ENCODE data around the gene STRA6. TPM values are rescaled to one million over a fixed set of nuclear protein-coding genes. Genes with fewer than 3 reads are reported as not detected.

Gene STRA6
- polyA plus RNA-seq, 3 donors from 2014 or later = not detected

GRCh38 chr15:74191798-74192197 is 10.8 kb downstream of the STRA6 start:
- Mint-ChIP-seq H3K9me3 (no peaks in the 10 kb centered on the region), H3K36me3 (no peaks in the 10 kb centered on the region), H3K4me1 (no peaks in the 10 kb centered on the region), H3K27ac (no peak overlapping the region), H3K27me3 (ENCODE audit: low read depth in 3 of 3) (peaks cover 0 to 3% (median 3%) of the 10 kb centered on the region in 3 donors), H3K4me3 (no peak overlapping the region)
- no peak for DNase-seq

GRCh38 chr15:74188216-74188615 is 14.4 kb downstream of the STRA6 start:
- H3K4me3 Mint-ChIP-seq = no peak overlapping the region
- DNase-seq = no peak
- no peaks in the 10 kb centered on the region for H3K36me3 Mint-ChIP-seq
- H3K27ac Mint-ChIP-seq = no peak overlapping the region
- no peaks in the 10 kb centered on the region for H3K4me1 Mint-ChIP-seq
- H3K9me3 Mint-ChIP-seq = no peaks in the 10 kb centered on the region
- H3K27me3 Mint-ChIP-seq (ENCODE audit: low read depth in 3 of 3) = peaks cover 3 to 5% (median 3%) of the 10 kb centered on the region in 3 donors

- Mint-ChIP-seq H3K9me3 (no peaks in the 10 kb centered on the region), H3K4me1 (no peaks in the 10 kb centered on the region), H3K27ac (no peak overlapping the region), H3K36me3 (no peaks in the 10 kb centered on the region), H3K4me3 (no peak overlapping the region), H3K27me3 (ENCODE audit: low read depth in 3 of 3) (peaks cover 1 to 3% (median 3%) of the 10 kb centered on the region in 3 donors)
- DNase-seq = no peak
These were observed 16.8 kb downstream of the STRA6 start for GRCh38 chr15:74185710-74186348.

GRCh38 chr15:74184582-74185091 is 17.9 kb downstream of the STRA6 start:
- H3K4me3 Mint-ChIP-seq = no peak overlapping the region
- no peak for DNase-seq
- no peaks in the 10 kb centered on the region for H3K36me3 Mint-ChIP-seq
- H3K4me1 Mint-ChIP-seq = no peaks in the 10 kb centered on the region
- peaks cover 1 to 6% (median 3%) of the 10 kb centered on the region in 3 donors for H3K27me3 Mint-ChIP-seq (ENCODE audit: low read depth in 3 of 3)
- no peaks in the 10 kb centered on the region for H3K9me3 Mint-ChIP-seq
- H3K27ac Mint-ChIP-seq = no peak overlapping the region

- H3K9me3 Mint-ChIP-seq = no peaks in the 10 kb centered on the region
- peaks cover 1 to 4% (median 3%) of the 10 kb centered on the region in 3 donors for H3K27me3 Mint-ChIP-seq (ENCODE audit: low read depth in 3 of 3)
- H3K4me1 Mint-ChIP-seq = no peaks in the 10 kb centered on the region
- H3K36me3 Mint-ChIP-seq = no peaks in the 10 kb centered on the region
- DNase-seq = no peak
- no peak overlapping the region for H3K4me3 Mint-ChIP-seq
- no peak overlapping the region for H3K27ac Mint-ChIP-seq
These were observed 20.5 kb downstream of the STRA6 start for GRCh38 chr15:74182131-74182530.

GRCh38 chr15:74180881-74181602 is 21.5 kb downstream of the STRA6 start:
- Mint-ChIP-seq H3K36me3 (no peaks in the 10 kb centered on the region), H3K4me3 (no peak overlapping the region), H3K4me1 (no peaks in the 10 kb centered on the region), H3K27me3 (ENCODE audit: low read depth in 3 of 3) (peaks cover 3 to 4% (median 4%) of the 10 kb centered on the region in 3 donors), H3K27ac (no peak overlapping the region), H3K9me3 (no peaks in the 10 kb centered on the region)
- no peak for DNase-seq

GRCh38 chr15:74179983-74180880 is 22.4 kb downstream of the STRA6 start:
- Mint-ChIP-seq H3K36me3 (no peaks in the 10 kb centered on the region), H3K27ac (no peak overlapping the region), H3K27me3 (ENCODE audit: low read depth in 3 of 3) (peaks cover 2 to 3% (median 3%) of the 10 kb centered on the region in 3 donors), H3K4me1 (no peaks in the 10 kb centered on the region), H3K9me3 (no peaks in the 10 kb centered on the region), H3K4me3 (no peak overlapping the region)
- no peak for DNase-seq

- no peaks in the 10 kb centered on the region for H3K9me3 Mint-ChIP-seq
- H3K27ac Mint-ChIP-seq = no peak overlapping the region
- H3K27me3 Mint-ChIP-seq (ENCODE audit: low read depth in 3 of 3) = peaks cover 2 to 3% (median 3%) of the 10 kb centered on the region in 3 donors
- H3K36me3 Mint-ChIP-seq = no peaks in the 10 kb centered on the region
- H3K4me1 Mint-ChIP-seq = no peaks in the 10 kb centered on the region
- DNase-seq = no peak
- no peak overlapping the region for H3K4me3 Mint-ChIP-seq
These were observed 23.3 kb downstream of the STRA6 start for GRCh38 chr15:74179101-74179841.

GRCh38 chr15:74178326-74179100 is 24.1 kb downstream of the STRA6 start:
- DNase-seq = no peak
- Mint-ChIP-seq H3K4me3 (no peak overlapping the region), H3K27ac (no peak overlapping the region), H3K27me3 (ENCODE audit: low read depth in 3 of 3) (peaks cover 0 to 3% (median 2%) of the 10 kb centered on the region in 3 donors), H3K9me3 (no peaks in the 10 kb centered on the region), H3K36me3 (no peaks in the 10 kb centered on the region), H3K4me1 (no peaks in the 10 kb centered on the region)

- no peak overlapping the region for H3K4me3 Mint-ChIP-seq
These were observed 26.0 kb downstream of the STRA6 start for GRCh38 chr15:74176262-74177214.

GRCh38 chr15:74175271-74176191 is 27.1 kb downstream of the STRA6 start:
- Mint-ChIP-seq H3K9me3 (no peaks in the 10 kb centered on the region), H3K4me3 (no peak overlapping the region), H3K27me3 (ENCODE audit: low read depth in 3 of 3) (peaks cover 1 to 4% (median 2%) of the 10 kb centered on the region in 3 donors), H3K36me3 (no peaks in the 10 kb centered on the region), H3K27ac (no peak overlapping the region), H3K4me1 (no peaks in the 10 kb centered on the region)
- DNase-seq = no peak

More at GRCh38 chr15:74176262-74177214, 26.0 kb downstream of the STRA6 start:
- peaks cover 0 to 4% (median 3%) of the 10 kb centered on the region in 3 donors for H3K27me3 Mint-ChIP-seq (ENCODE audit: low read depth in 3 of 3)
- H3K9me3 Mint-ChIP-seq = no peaks in the 10 kb centered on the region
- H3K27ac Mint-ChIP-seq = no peak overlapping the region
- no peak for DNase-seq
- no peaks in the 10 kb centered on the region for H3K4me1 Mint-ChIP-seq
- H3K36me3 Mint-ChIP-seq = no peaks in the 10 kb centered on the region

Measured in immature natural killer cell (primary cell).